Measurements from ENCODE around the gene RAB5B. TPM values are rescaled to one million over a fixed set of nuclear protein-coding genes. Genes with fewer than 3 reads are reported as not detected.
"Not testable (repeated sequence)": the region's sequence is repeated elsewhere in the genome, so short reads cannot be mapped to it uniquely, and the experiment has no call there.

RAB5B gene
- total RNA-seq, 2 donors from 2014 or later = 93.5 to 108 TPM

GRCh38 chr12:56001487-56002100 is 27.7 kb downstream of the RAB5B start:
- no peak for DNase-seq (ENCODE audit: low spot score)
- Histone ChIP-seq H3K9me3 (no peaks in the 10 kb centered on the region), H3K36me3 (peaks cover 9% of the 10 kb centered on the region), H3K27me3 (no peaks in the 10 kb centered on the region), H3K4me1 (peaks cover 0 to 15% of the 10 kb centered on the region in 2 donors), H3K27ac (no peak overlapping the region), H3K4me3 (no peak overlapping the region)
- no peak for TF ChIP-seq CTCF (IDR thresholded peaks at IDR 0.05)

GRCh38 chr12:56003376-56003775 is 29.5 kb downstream of the RAB5B start:
- H3K9me3 ChIP-seq; H3K27me3 ChIP-seq; H3K4me3 ChIP-seq; H3K36me3 ChIP-seq; H3K27ac ChIP-seq; DNase-seq (ENCODE audit: low spot score): not testable (repeated sequence)
- peaks cover 0 to 13% of the 10 kb centered on the region in 2 donors for H3K4me1 ChIP-seq

GRCh38 chr12:56004211-56004610 is 30.3 kb downstream of the RAB5B start:
- H3K4me1 ChIP-seq = peaks cover 0 to 12% of the 10 kb centered on the region in 2 donors
- no peak overlapping the region for H3K4me3 ChIP-seq
- H3K36me3 ChIP-seq = peaks cover 9% of the 10 kb centered on the region
- no peak for DNase-seq (ENCODE audit: low spot score)
- H3K9me3 ChIP-seq = no peaks in the 10 kb centered on the region
- H3K27me3 ChIP-seq = no peaks in the 10 kb centered on the region
- no peak for TF ChIP-seq CTCF (IDR thresholded peaks at IDR 0.05)
- no peak overlapping the region for H3K27ac ChIP-seq

- H3K27ac ChIP-seq = peak overlapping the region; percentile 92 to 97
- H3K9me3 ChIP-seq = no peaks in the 10 kb centered on the region
- peaks cover 9% of the 10 kb centered on the region for H3K36me3 ChIP-seq
- no peak for DNase-seq (ENCODE audit: low spot score)
- H3K27me3 ChIP-seq = no peaks in the 10 kb centered on the region
- TF ChIP-seq CTCF (IDR thresholded peaks at IDR 0.05) = no peak
- peak overlapping the region; percentile 88 to 99 for H3K4me3 ChIP-seq
- peaks cover 0 to 12% of the 10 kb centered on the region in 2 donors for H3K4me1 ChIP-seq
These were observed 34.0 kb downstream of the RAB5B start for GRCh38 chr12:56007564-56008559.

- Histone ChIP-seq H3K9me3 (no peaks in the 10 kb centered on the region), H3K27ac (no peak overlapping the region), H3K27me3 (no peaks in the 10 kb centered on the region), H3K4me3 (no peak overlapping the region), H3K36me3 (no peaks in the 10 kb centered on the region), H3K4me1 (peaks cover 0 to 12% of the 10 kb centered on the region in 2 donors)
- DNase-seq (ENCODE audit: low spot score) = no peak
- no peak for TF ChIP-seq CTCF (IDR thresholded peaks at IDR 0.05)
These were observed 36.3 kb downstream of the RAB5B start for GRCh38 chr12:56010111-56010570.

GRCh38 chr12:56011509-56012090 is 37.7 kb downstream of the RAB5B start:
- H3K4me3 ChIP-seq = no peak overlapping the region
- no peak overlapping the region for H3K27ac ChIP-seq
- H3K9me3 ChIP-seq = no peaks in the 10 kb centered on the region
- no peak for DNase-seq (ENCODE audit: low spot score)
- no peaks in the 10 kb centered on the region for H3K36me3 ChIP-seq
- no peaks in the 10 kb centered on the region for H3K27me3 ChIP-seq
- no peak for TF ChIP-seq CTCF (IDR thresholded peaks at IDR 0.05)
- H3K4me1 ChIP-seq = peaks cover 0 to 12% of the 10 kb centered on the region in 2 donors

Data from right atrium auricular region (tissue), 2 donors.